Measurements from ENCODE around the gene CEMIP. TPM values are rescaled to one million over a fixed set of nuclear protein-coding genes. Genes with fewer than 3 reads are reported as not detected.

Gene CEMIP
- total and polyA plus RNA-seq, 2 of the 8 experiments (the other 6 are each of a cell fraction or from before 2014, with no cell fraction given): 0.11 to 0.60 TPM

DNA sequence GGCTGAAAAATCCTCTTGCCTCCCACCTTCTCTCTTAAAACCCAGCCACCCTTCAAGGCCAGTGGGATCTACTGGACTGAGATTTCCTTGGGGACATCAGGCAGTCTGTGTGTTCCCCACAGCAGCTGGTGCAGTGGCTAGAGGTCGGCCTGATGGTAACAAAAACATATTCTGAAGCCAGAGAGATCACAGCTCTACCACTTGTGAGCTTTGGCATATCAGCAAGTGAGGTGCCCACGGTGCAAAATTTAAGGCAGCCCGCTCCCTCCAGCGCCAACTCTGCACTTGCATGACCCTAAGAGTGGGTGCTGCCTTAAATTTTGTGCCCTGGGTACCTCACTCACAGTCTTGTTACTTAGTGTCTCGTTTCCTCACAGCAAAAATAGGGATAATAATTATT, 113.2 kb downstream of the CEMIP start:
- CTCF ChIA-PET (ENCODE audit: partially characterized antibody): interaction anchor here (0.7 to 1.7 kb wide), 5 partner anchors 19 to 119 kb away, joined by 3 to 6 read pairs (median 4); no protein-coding TSS in a partner anchor
- no peak for FAIRE-seq
- no peak overlapping the region for H3K23ac ChIP-seq (ENCODE audit: insufficient read length)
- no peak overlapping the region for H3K56ac ChIP-seq (replicated peaks; ENCODE audit: insufficient read length, low read depth, low read length)
- no peak overlapping the region for H2BK15ac ChIP-seq (ENCODE audit: low read length)
- no peak overlapping the region for H2BK5ac ChIP-seq (ENCODE audit: low read depth, low read length)
- no peak overlapping the region for H2BK12ac ChIP-seq (ENCODE audit: low read depth, low read length)
- no peaks in the 10 kb centered on the region for H3K27me3 ChIP-seq (replicated peaks in 1 of 4; ENCODE audit: control insufficient read depth in 3 of 4, extremely low read depth in 1 of 4, insufficient read depth in 3 of 4, low read length in 3 of 4)
- H3K4me3 ChIP-seq (ENCODE audit: extremely low read depth in 1 of 4, insufficient read depth in 2 of 4, low read depth in 3 of 4, low read length in 4 of 4): no peak overlapping the region
- H3K27ac ChIP-seq (ENCODE audit: low read depth, low read length): no peak overlapping the region
- H3K79me1 ChIP-seq (ENCODE audit: low read depth, low read length): no peaks in the 10 kb centered on the region
- 0 out of 8 replicates have a peak, but pooled peaks cover 0 to 3% (median 0%) of the 10 kb centered on the region in 4 experiments for H3K36me3 ChIP-seq (ENCODE audit: control insufficient read depth in 2 of 4, insufficient read depth in 4 of 4, low read length in 3 of 4)
- no peak overlapping the region for H2AK5ac ChIP-seq (ENCODE audit: low read depth, low read length)
- H3K18ac ChIP-seq (ENCODE audit: extremely low read depth, low read length): no peak overlapping the region
- H3K23me2 ChIP-seq (ENCODE audit: low read depth, low read length): no peaks in the 10 kb centered on the region
- H4K20me1 ChIP-seq (replicated peaks in 1 of 2; ENCODE audit: control insufficient read depth in 1 of 2, insufficient read depth in 2 of 2, low read length in 2 of 2): no peaks in the 10 kb centered on the region
- H4K5ac ChIP-seq (ENCODE audit: insufficient read length, low read depth, low read length): no peak overlapping the region
- H2BK20ac ChIP-seq (ENCODE audit: low read length): no peak overlapping the region
- H3K4me1 ChIP-seq (replicated peaks in 1 of 4; ENCODE audit: control insufficient read depth in 3 of 4, insufficient read depth in 4 of 4, low read length in 3 of 4): peaks cover 0 to under 1% (median 0%) of the 10 kb centered on the region in 4 experiments; a peak in 2 of 7 replicates
- TF ChIP-seq EGR1 (IDR thresholded peaks at IDR 0.05; ENCODE audit: borderline replicate concordance, low read depth, low read length) (no peak), GABPA (IDR thresholded peaks at IDR 0.05; ENCODE audit: borderline replicate concordance, insufficient read depth, low read length) (no peak), RFX5 (IDR thresholded peaks at IDR 0.05; ENCODE audit: borderline replicate concordance, low read depth, low read length) (no peak), JUND (IDR thresholded peaks at IDR 0.05; ENCODE audit: low read length) (no peak), CHD1 (IDR thresholded peaks at IDR 0.05; ENCODE audit: low read depth, low read length) (no peak)
- TF ChIP-seq, protein P1, sequence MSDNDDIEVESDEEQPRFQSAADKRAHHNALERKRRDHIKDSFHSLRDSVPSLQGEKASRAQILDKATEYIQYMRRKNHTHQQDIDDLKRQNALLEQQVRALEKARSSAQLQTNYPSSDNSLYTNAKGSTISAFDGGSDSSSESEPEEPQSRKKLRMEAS (IDR thresholded peaks at IDR 0.05): no peak
- TF ChIP-seq, protein P2, sequence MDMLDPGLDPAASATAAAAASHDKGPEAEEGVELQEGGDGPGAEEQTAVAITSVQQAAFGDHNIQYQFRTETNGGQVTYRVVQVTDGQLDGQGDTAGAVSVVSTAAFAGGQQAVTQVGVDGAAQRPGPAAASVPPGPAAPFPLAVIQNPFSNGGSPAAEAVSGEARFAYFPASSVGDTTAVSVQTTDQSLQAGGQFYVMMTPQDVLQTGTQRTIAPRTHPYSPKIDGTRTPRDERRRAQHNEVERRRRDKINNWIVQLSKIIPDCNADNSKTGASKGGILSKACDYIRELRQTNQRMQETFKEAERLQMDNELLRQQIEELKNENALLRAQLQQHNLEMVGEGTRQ (IDR thresholded peaks at IDR 0.05; ENCODE audit: low read length): no peak
- H3K4me2 ChIP-seq (ENCODE audit: insufficient read depth in 1 of 2, low read depth in 2 of 2, low read length in 2 of 2): no peak overlapping the region
- H2BK120ac ChIP-seq (replicated peaks; ENCODE audit: low read depth, low read length): no peak overlapping the region
- no peak overlapping the region for H4K91ac ChIP-seq (replicated peaks; ENCODE audit: insufficient read length, low read length)
- H2AFZ ChIP-seq (ENCODE audit: low read length): no peak overlapping the region
- POLR2A ChIA-PET (ENCODE audit: partially characterized antibody): no interaction called here
- no peaks in the 10 kb centered on the region for H3K79me2 ChIP-seq (ENCODE audit: control insufficient read depth in 1 of 2, insufficient read depth in 2 of 2, low read length in 2 of 2)
- DNase-seq (ENCODE audit: low read depth in 1 of 2, low spot score in 2 of 2): no peak
- H3K9ac ChIP-seq (replicated peaks in 1 of 4; ENCODE audit: extremely low read depth in 1 of 4, low read depth in 3 of 4, low read length in 3 of 4): no peak overlapping the region
- peaks cover 0 to 5% of the 10 kb centered on the region in 2 experiments; a peak in 1 of 4 replicates for H3K9me3 ChIP-seq (ENCODE audit: insufficient read depth in 2 of 2, low read depth in 1 of 2, low read length in 1 of 2)
- no peak overlapping the region for H3K4ac ChIP-seq (replicated peaks; ENCODE audit: insufficient read length, low read depth, low read length)
- WGBS, 2 experiments (ENCODE audit: extremely low coverage in 1 of 2, insufficient coverage in 1 of 2, insufficient read length in 1 of 2, insufficient replicate concordance in 2 of 2, low coverage in 1 of 2, low lambda C conversion rate in 2 of 2, missing lambda C conversion rate in 1 of 2): 90% methylated on average over 5 of the region's 5 CpGs; no CpG with 5 or more reads in 1 of the 2 experiments
- no peak overlapping the region for H3K14ac ChIP-seq (ENCODE audit: insufficient read length)
- no peak overlapping the region for H4K8ac ChIP-seq (ENCODE audit: extremely low read depth, insufficient read depth, low read length)
